HG02870 (cell line): ENCODE measurements around the gene KLF8.
A peak's percentile ranks its signal among the peaks of the same experiment; 100 is the strongest.
"Not testable (repeated sequence)": the region's sequence is repeated elsewhere in the genome, so short reads cannot be mapped to it uniquely, and the experiment has no call there.

ENCODE experiments used
- ATAC-seq: cut with Tn5 transposase; IDR thresholded peaks from one replicate; pipeline ENCODE4 v1.9.1; 2021; ENCODE audit warnings: mild to moderate bottlenecking, moderate library complexity; ENCODE audit not compliant: unreplicated experiment

Gene KLF8

GRCh38 chrX:56232221-56233082 lies at the start of gene KLF8:
Gene KLF8 (plus strand): TSS chrX:56232356. CDS start chrX:56233335, 979 bp downstream.
- ATAC-seq, result peak; percentile 52

GRCh38 chrX:56206945-56207344 lies 25.2 kb upstream of the KLF8 start:
- ATAC-seq, result not testable (repeated sequence)

DNA sequence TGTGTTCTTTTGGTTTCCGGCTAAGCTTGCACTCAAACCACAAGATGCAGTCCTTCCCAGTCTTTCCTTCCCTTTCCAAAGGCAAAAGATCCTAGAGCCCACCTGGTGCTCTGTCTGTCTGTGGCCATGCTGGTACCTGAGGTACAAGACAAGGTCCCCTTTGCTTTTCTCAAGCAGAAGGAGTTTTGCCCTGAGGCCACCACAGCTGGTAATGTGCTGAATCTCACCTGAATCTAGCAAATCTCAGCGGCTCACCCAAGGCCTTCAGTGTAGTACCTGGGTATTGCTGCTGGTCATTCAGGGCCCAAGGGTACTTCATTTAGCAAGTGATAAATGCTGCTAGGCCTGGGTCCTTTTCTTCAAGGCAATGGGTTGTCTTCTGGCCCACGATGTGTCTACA lies 20.5 kb upstream of the KLF8 start:
- ATAC-seq, result no peak

GRCh38 chrX:56216332-56216731 lies 15.8 kb upstream of the KLF8 start:
- ATAC-seq, result no peak

- no peak for ATAC-seq
Measured at GRCh38 chrX:56219700-56220099, 12.5 kb upstream of the KLF8 start.

GRCh38 chrX:56221101-56221500 lies 11.1 kb upstream of the KLF8 start:
- no peak for ATAC-seq

GRCh38 chrX:56222473-56223000 lies 9.6 kb upstream of the KLF8 start:
- no peak for ATAC-seq

GRCh38 chrX:56226980-56227379 lies 5.2 kb upstream of the KLF8 start:
- ATAC-seq, result no peak

DNA sequence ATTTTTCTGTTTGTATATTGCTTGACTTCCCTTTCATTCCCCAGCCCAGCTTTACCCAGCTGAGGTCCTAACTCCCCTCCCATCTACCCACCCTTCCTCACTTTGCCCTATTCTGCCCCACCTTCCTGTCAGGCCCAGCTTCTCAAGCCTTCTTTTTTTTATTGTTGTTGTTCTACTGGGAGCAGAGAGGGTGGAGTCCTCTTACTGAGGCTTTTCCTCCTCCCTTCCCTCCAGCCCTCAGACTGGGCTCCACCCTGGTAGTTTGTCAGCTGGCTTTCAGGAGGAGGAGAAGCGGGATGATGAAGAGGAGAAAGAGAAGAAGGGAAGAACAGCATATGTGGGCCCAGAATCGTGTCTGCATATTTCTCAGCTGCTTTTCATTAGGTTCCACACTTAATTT lies 3.2 kb upstream of the KLF8 start:
- no peak for ATAC-seq

DNA sequence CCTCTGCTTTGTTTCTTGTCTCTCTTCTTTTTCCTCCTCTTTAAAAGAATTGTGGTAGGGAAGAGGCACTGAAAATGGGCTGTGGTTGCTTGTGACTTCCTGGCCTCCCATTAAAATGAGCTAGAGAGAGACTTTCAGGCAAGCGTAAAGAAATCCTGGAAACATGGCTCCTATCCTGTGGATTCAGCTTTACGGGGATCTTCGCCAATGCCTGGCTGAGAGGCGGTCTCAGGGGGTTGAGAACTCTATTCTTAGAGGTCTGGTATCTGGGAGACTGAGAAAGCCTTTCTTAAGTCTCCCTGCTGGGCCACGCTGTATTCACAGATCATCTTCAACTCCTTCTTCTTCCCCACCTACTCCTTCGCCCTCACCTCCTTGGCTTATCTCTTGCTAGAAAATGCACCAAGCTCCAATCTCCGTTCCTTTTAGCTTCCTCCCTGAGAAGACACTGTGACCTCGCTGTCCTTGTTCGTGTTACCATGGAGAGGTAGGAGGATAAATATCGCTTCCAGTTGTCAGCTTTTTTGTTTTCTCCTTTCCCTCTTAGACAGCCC lies 542 bp upstream of the KLF8 start:
- no peak for ATAC-seq

DNA sequence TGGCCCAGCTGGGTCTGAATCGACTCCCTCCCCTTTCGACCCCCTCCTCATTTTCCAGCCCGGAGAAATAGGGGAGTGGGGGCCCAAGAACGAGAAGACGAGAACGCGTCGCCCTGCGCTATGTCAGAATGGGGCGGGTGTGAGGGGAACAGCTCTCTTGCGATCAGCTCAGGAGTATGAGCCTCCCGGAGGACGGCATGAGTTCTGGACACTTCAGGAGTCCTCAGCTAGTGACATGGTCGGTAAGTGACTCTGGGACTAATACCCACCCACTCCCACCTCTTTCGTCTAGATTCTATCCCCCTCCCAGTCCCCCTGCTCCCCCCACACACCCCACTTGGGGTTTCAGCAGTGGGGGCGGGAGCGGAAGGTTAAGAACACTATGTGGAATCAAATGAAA lies 944 bp downstream of the KLF8 start:
- ATAC-seq, result no peak

- peak; percentile 84 for ATAC-seq
Measured at GRCh38 chrX:56233682-56234081, 1.5 kb downstream of the KLF8 start.

DNA sequence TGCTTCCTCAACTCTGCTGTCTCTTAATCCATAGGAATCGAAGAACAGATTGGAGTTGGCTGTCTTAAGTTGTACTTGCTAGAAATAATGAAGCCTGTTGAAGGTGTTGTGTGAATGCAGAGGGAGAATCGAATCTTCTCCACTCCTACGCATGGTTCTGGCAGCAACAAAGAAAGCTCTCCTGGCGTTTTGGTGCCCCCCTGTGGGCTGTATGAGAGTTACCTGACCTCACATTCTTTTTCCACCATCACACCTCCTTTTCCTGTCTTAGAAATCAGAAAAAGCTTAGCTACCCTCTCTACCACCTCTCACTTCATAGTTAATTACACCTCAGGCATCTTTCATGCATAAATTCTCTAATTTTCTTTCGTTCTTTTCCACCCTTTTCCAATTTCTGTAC lies 16.3 kb downstream of the KLF8 start:
- peak; percentile 93 for ATAC-seq

- no peak for ATAC-seq
Measured at GRCh38 chrX:56253832-56254703, 21.9 kb downstream of the KLF8 start.

DNA sequence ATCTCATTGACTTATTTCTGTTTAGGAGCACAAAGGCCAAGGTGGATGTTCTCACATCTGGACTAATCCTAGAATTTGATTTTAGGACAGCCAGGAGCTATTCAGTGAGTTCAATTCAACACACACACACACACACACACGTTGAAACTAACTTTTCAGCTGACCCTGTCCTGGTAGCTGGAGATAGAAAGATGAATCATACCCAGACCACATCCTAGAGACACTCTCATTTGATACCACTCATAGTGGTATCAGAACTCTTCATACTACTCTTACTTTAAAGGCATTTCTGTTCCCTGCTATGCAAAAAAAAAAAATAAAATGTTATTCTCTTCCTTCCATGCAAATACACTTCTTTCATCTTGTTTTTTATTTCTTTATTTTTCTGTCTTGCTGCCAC lies 36.7 kb downstream of the KLF8 start:
- peak; percentile 99 for ATAC-seq

DNA sequence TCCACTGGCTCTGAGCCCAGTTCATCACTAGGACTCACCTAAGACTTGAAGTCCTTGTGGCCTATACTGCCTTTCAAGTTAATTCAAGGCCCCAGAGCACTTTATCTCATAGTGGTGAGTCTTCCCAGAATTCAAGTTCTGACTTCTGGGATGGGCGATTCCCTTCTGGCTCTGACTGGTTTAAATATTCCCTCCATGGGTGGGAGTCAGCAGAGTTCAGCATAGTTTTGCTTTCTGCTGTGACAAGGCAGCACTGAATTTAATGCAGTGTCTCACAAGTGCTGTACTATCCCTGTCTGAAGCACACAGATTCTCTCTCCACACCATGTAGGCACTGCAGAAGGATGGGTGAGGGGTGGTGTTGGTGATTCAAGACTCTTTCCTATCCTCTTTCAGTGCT lies 46.5 kb downstream of the KLF8 start:
- no peak for ATAC-seq

GRCh38 chrX:56279863-56280262 lies 47.7 kb downstream of the KLF8 start:
- no peak for ATAC-seq

DNA sequence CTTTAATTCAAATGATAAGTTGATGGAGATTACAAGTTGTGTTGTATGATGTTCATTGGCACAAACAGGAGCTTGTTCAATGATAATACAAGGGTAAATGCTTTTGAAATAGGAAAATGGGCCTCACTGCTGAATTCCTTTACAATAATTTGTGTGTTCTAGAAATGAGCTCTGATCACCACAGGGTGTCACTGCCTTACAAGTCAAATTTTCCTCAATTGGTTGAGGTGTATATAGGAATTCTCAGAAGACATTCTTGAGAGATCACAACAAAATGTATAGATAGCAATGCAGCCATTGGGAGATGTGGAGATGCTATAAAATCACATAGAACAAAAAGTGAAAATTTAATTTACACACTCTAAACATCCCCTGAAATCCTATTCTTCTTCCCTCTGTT lies 49.6 kb downstream of the KLF8 start:
- no peak for ATAC-seq

GRCh38 chrX:56284269-56284668 lies 52.1 kb downstream of the KLF8 start:
- ATAC-seq, result no peak

GRCh38 chrX:56288608-56289007 lies 56.5 kb downstream of the KLF8 start:
- no peak for ATAC-seq

- ATAC-seq, result no peak
Measured at GRCh38 chrX:56289449-56289848, 57.3 kb downstream of the KLF8 start.
